Measurements from ENCODE around the gene RASGRP4. TPM values are rescaled to one million over a fixed set of nuclear protein-coding genes. Genes with fewer than 3 reads are reported as not detected.

Gene RASGRP4
- total and polyA plus RNA-seq, 10 of the 15 experiments (the other 5 are each of a cell fraction or from before 2014, with no cell fraction given) = 0.24 to 7.4 (median 3.3) TPM

- SMC1A ChIA-PET (ENCODE audit: uncharacterized antibody, unreplicated experiment) = no interaction called here
- CTCF ChIA-PET = no interaction called here
- H2AFZ ChIP-seq (ENCODE audit: control insufficient read depth, low read depth, low read length) = no peak overlapping the region
- H3K9ac ChIP-seq (ENCODE audit: control insufficient read depth, insufficient read depth, low read length) = no peak overlapping the region
- intact Hi-C loops (cut with micrococcal nuclease; ENCODE audit: unreplicated experiment) = no loop called here
- RAD21 ChIA-PET (ENCODE audit: unreplicated experiment) = no interaction called here
- TF ChIP-seq MYC (IDR thresholded peaks at IDR 0.05; ENCODE audit: insufficient read depth, insufficient read length, insufficient replicate concordance, low read length, severe bottlenecking) (no peak), ZNF24 (IDR thresholded peaks at IDR 0.05) (no peak), RB1 (IDR thresholded peaks at IDR 0.05; ENCODE audit: borderline replicate concordance) (no peak), NRF1 (conservative IDR thresholded peaks at IDR 0.05; ENCODE audit: low read depth, low read length) (no peak), BCLAF1 (IDR thresholded peaks at IDR 0.05) (no peak), CREM (IDR thresholded peaks at IDR 0.05; ENCODE audit: low read depth) (no peak)
- no peak overlapping the region for H3K4me2 ChIP-seq (ENCODE audit: control insufficient read depth, insufficient read depth)
- no peaks in the 10 kb centered on the region for H3K4me1 ChIP-seq (ENCODE audit: control insufficient read depth, insufficient read depth, low read length)
- H3K9me3 ChIP-seq (replicated peaks; ENCODE audit: control insufficient read depth, insufficient read depth, low read length) = no peaks in the 10 kb centered on the region
- DNase-seq (ENCODE audit: low read depth, low spot score) (no peak), FAIRE-seq (no peak), ATAC-seq (no peak)
- no peaks in the 10 kb centered on the region for H3K79me2 ChIP-seq (ENCODE audit: control insufficient read depth, insufficient read depth, low read length)
- no peaks in the 10 kb centered on the region for H4K20me1 ChIP-seq (ENCODE audit: control insufficient read depth, insufficient read depth)
- H3K27ac ChIP-seq (ENCODE audit: control insufficient read depth, insufficient read depth) = no peak overlapping the region
- BruUV-seq (replicated peaks) = no TSS peak
- 68% methylated on average over 7 of the region's 7 CpGs for WGBS (ENCODE audit: insufficient coverage, insufficient replicate concordance, low lambda C conversion rate, missing lambda C conversion rate)
- no peaks in the 10 kb centered on the region for H3K27me3 ChIP-seq (replicated peaks in 1 of 2; ENCODE audit: control insufficient read depth in 2 of 2, insufficient read depth in 2 of 2, low read length in 1 of 2)
- POLR2A ChIA-PET = no interaction called here
- no peak overlapping the region for H3K4me3 ChIP-seq
- in situ Hi-C loops (cut with MboI) = no loop called here
- no peaks in the 10 kb centered on the region for H3K36me3 ChIP-seq (ENCODE audit: control insufficient read depth in 2 of 2, insufficient read depth in 2 of 2, low read length in 1 of 2)
Observed at GRCh38 chr19:38445362-38445761, 19.3 kb upstream of the RASGRP4 start.

Measured in GM12878 (cell line).